GM12875 (cell line): ENCODE results near the gene PHACTR1.

Source experiments
- H3K4me3 ChIP-seq: one replicate; pipeline ENCODE4 v1.5.1; 2011; ENCODE audit warnings: low read depth, low read length, control low read depth
- TF ChIP-seq, protein P1 (sequence below): IDR thresholded peaks from 2 replicates; pipeline ENCODE4 v1.5.1; 2011; ENCODE audit warnings: low read depth, mild to moderate bottlenecking, control low read depth, inconsistent platforms, low read length, moderate library complexity, borderline replicate concordance; ENCODE audit not compliant: insufficient read depth

PHACTR1 gene

DNA sequence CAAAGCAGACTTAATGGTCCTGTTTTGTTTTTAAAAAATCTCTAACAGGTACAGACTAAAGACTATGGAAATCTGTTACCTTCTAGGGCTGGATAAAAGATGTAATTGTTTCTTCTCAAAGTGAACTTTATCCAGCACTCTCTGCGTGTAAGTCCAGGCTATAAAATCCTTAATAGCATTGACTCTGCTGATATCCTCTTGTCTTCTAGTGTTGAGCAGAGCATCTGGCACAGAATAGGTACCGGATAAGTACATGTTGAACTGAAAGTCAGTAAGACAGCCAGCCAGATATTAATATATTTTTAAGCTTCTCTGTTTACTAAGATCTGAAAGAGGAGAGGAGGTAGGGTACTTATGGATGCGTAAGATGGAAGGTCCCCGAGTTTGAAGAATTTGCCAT lies 349.5 kb downstream of the PHACTR1 start:
- TF ChIP-seq, protein P1, sequence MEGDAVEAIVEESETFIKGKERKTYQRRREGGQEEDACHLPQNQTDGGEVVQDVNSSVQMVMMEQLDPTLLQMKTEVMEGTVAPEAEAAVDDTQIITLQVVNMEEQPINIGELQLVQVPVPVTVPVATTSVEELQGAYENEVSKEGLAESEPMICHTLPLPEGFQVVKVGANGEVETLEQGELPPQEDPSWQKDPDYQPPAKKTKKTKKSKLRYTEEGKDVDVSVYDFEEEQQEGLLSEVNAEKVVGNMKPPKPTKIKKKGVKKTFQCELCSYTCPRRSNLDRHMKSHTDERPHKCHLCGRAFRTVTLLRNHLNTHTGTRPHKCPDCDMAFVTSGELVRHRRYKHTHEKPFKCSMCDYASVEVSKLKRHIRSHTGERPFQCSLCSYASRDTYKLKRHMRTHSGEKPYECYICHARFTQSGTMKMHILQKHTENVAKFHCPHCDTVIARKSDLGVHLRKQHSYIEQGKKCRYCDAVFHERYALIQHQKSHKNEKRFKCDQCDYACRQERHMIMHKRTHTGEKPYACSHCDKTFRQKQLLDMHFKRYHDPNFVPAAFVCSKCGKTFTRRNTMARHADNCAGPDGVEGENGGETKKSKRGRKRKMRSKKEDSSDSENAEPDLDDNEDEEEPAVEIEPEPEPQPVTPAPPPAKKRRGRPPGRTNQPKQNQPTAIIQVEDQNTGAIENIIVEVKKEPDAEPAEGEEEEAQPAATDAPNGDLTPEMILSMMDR, result no peak
- no peak overlapping the region for H3K4me3 ChIP-seq

DNA sequence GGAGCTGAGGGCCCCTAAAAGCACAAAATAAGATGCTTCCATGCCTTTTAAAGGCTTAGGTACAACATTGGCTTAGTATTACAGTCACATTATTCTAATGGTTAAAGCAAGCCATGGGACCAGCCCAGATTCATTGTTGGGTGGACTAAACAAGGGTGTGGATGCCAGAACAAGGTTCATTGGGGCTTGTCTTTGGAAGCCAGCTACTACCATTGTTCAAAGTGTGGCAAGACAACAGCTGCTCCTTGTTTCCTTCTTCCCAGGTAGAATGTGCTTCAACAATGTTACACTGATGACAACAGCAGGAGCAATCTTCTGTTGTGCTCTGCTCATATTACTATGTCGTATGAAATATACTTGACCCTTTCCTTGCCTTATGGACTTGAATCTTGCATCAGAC lies 350.3 kb downstream of the PHACTR1 start:
- TF ChIP-seq, protein P1, result no peak

DNA sequence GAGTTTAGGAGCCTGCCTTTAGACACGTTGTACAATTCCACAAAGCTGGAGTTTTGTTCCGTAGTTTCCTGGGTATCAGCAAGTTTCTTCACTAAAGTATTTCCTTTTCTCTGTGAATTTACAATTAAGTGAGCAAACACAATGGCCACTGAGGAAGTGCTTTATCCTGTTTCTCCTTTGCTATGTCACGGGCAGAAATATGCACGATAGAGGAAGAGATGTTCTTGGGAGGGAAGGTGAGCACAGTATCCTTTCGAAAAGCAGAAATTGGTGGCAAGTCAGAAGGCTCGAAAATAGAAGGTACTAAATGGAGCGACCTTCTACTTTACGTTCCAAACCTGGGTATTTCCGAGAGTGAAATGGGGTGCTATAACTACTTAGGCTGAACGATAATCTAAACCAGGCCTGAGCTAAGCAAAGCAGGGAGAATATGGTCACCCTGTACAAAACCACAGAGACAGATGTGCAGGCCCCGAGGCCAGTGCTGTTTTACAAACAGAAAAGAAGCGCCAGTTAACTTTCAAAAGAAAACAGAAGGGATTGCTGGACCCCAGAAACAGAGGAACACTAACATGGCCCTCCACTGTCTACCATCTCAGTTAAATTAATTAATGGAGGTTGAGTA lies 352.1 kb downstream of the PHACTR1 start:
- TF ChIP-seq, protein P1, result no peak
- no peak overlapping the region for H3K4me3 ChIP-seq

More for the DNA sequence above, 350.3 kb downstream of the PHACTR1 start:
- no peak overlapping the region for H3K4me3 ChIP-seq

DNA sequence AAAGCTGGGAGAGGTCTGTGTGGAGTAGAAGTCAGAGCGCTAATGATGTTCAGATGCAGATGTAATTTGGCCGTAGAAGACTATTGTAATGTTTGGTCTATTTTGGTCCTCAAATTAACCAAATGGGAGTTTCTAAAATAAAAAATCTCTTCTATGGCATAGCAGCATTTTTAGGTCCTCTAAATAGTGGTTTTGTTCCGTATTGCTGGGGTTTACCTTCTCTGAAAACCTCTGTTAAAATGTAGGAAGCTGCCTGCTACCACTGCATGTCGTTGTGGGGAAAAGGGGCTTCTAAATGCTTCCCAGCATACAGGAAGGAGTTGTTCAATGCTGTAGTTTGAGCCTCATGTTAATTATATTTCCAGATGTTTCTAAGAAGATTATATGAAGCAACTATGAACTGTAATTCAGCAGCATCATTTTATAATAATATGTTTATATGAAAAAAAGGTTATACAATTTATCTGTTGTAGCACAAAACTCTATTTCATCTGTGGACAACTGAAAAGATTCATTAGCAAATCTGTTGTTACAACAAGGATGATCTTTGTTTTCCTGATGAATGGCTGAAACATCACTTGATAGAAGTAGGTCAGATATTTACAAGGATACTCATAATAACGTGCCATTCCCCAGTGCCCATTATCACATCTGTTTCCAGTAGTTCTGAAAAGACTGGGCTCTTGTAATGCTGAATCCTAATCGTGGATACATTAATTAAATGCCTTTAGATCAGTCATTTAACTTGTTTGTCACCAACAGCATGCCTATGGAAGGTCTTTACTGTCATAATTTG lies 355.2 kb downstream of the PHACTR1 start:
- no peak overlapping the region for H3K4me3 ChIP-seq
- TF ChIP-seq, protein P1, result no peak

DNA sequence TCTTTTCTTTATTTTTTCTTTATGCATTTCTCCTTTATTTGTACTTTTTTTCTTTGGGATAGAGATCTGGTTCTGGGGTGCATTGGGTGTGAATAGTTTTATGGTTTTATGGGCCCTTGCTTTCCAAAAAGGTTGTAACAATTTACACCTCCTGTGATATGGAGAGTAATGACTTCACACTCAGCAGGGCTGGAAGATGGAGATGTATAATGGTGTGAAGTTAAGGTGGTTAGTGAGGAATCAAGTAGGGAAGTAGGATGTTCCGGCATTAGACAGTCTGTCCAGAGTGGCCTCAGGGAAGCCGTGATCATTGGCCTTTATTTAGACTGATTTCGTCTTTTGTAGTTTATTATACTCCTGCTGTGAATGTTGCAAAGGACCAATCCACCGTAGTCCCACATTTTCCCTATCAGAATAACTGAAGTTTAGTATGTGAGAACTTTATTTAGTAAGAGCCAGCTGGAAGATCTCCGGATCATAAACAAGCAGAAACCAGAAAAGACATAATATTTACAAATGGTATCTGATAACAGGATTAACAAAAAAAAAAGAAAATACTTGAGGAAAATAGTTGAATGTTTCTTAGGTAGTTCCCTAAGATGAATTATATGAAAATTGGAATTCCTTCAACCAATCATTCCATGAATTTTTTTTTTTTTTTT lies 356.2 kb downstream of the PHACTR1 start:
- TF ChIP-seq, protein P1, result no peak
- H3K4me3 ChIP-seq, result no peak overlapping the region

DNA sequence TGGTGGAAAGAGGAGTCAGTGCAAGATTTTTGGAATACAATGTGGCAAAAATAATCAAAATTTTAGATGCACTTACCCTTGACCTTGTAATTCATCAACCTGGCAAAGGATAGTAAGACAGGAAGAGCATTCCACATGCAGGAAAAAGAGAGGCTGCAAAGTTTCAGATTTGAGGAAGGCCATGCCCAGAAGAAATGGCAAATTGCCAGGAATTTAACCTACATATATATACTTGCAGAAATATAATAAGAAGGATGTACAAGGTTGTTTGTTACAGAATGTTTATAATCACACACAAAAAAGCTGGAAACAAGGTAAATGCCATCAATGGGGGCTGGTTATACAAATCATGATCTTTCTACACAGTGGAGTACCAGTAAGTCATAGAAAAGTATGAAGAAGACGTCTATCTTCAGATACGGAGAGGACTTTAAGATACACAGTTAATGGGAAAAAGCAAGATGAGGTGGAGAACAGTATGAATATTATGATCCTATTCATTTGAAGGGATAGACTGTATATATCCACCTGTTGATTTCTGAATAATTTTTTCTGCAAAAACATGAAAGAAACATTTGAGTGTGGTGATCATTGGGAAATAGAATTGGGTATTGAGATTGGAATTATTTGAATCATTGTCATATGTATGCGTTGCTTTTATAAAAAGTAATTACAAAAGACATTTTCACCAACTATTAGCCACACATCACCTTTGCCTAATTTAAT lies 358.0 kb downstream of the PHACTR1 start:
- TF ChIP-seq, protein P1, result no peak
- no peak overlapping the region for H3K4me3 ChIP-seq
